GM19438 (cell line): ENCODE data around the gene ANAPC10.
"Not testable (repeated sequence)": the region's sequence is repeated elsewhere in the genome, so short reads cannot be mapped to it uniquely, and the experiment has no call there.

ENCODE experiments used
- ATAC-seq: cut with Tn5 transposase; IDR thresholded peaks from one replicate; pipeline ENCODE4 v1.9.1; 2021; ENCODE audit warnings: low read depth; ENCODE audit not compliant: unreplicated experiment

The ANAPC10 gene

GRCh38 chr4:145097821-145098674 lies at the start of gene ANAPC10, which contains the start of gene ABCE1:
Gene ANAPC10 (minus strand): TSS chr4:145098196. CDS start chr4:145096099, 2,097 bp downstream.
Gene ABCE1 (plus strand): TSS chr4:145098311. CDS start chr4:145104413, 6,102 bp downstream.
- peak; percentile 80 for ATAC-seq

GRCh38 chr4:145136219-145136618 lies 38.2 kb upstream of the ANAPC10 start:
- not testable (repeated sequence) for ATAC-seq

- peak; percentile 78 for ATAC-seq
Measured at GRCh38 chr4:145132511-145133098, 34.6 kb upstream of the ANAPC10 start.

GRCh38 chr4:145131848-145132247 lies 33.9 kb upstream of the ANAPC10 start:
- ATAC-seq, result no peak

- no peak for ATAC-seq
Measured at GRCh38 chr4:145130788-145131399, 32.9 kb upstream of the ANAPC10 start.

- no peak for ATAC-seq
Measured at GRCh38 chr4:145130130-145130529, 32.1 kb upstream of the ANAPC10 start.

GRCh38 chr4:145125396-145125795 lies 27.4 kb upstream of the ANAPC10 start:
- ATAC-seq, result no peak

GRCh38 chr4:145108128-145108527 lies 10.1 kb upstream of the ANAPC10 start:
- no peak for ATAC-seq

GRCh38 chr4:145107126-145107525 lies 9.1 kb upstream of the ANAPC10 start:
- ATAC-seq, result no peak

- ATAC-seq, result no peak
Measured at GRCh38 chr4:145103496-145103895, 5.5 kb upstream of the ANAPC10 start.

GRCh38 chr4:145102619-145103018 lies 4.6 kb upstream of the ANAPC10 start:
- ATAC-seq, result no peak

- ATAC-seq, result no peak
Measured at GRCh38 chr4:145101091-145101490, 3.1 kb upstream of the ANAPC10 start.

- no peak for ATAC-seq
Measured at GRCh38 chr4:145099653-145100052, 1.7 kb upstream of the ANAPC10 start.

- peak; percentile 21 for ATAC-seq
Measured at GRCh38 chr4:145098675-145099037, 660 bp upstream of the ANAPC10 start.

- ATAC-seq, result peak; percentile 5
Measured at GRCh38 chr4:145097331-145097820, 620 bp downstream of the ANAPC10 start.

GRCh38 chr4:145093638-145094037 lies 4.4 kb downstream of the ANAPC10 start:
- ATAC-seq, result no peak

- no peak for ATAC-seq
Measured at GRCh38 chr4:145090380-145090779, 7.6 kb downstream of the ANAPC10 start.

GRCh38 chr4:145083891-145084605 lies 13.9 kb downstream of the ANAPC10 start:
- no peak for ATAC-seq

GRCh38 chr4:145081756-145082155 lies 16.2 kb downstream of the ANAPC10 start:
- ATAC-seq, result no peak

GRCh38 chr4:145076469-145076855 lies 21.5 kb downstream of the ANAPC10 start:
- ATAC-seq, result no peak
